IMR-90 (cell line): ENCODE data around the gene LRRC15. TPM values are rescaled to one million over a fixed set of nuclear protein-coding genes. Genes with fewer than 3 reads are reported as not detected.

Source experiments
- ATAC-seq: fragments of 200-7000 bp; cut with Tn5 transposase; 2 replicates; pipeline ENCODE4 v1.9.1; 2020; ENCODE audit warnings: low read depth, mild to moderate bottlenecking, moderate library complexity
- BruUV-seq: library from RNA; stranded (reverse); fragments of 400-500 nt; replicated peaks from 2 replicates; lab custom pipeline; 2021; lab: Mats Ljungman, UMichigan
- CTCF ChIA-PET: fragments of 300-600 bp; formaldehyde crosslinking; extraction: SDS; loops from one replicate; lab custom pipeline; 2021; ENCODE audit warnings: antibody characterized with exemption; lab: Yijun Ruan, JAX
- POLR2A ChIA-PET: fragments of 300-600 bp; sonication (Branson Sonifier 250); formaldehyde crosslinking; loops from one replicate; lab custom pipeline; 2022; ENCODE audit warnings: antibody characterized with exemption; ENCODE audit not compliant: unreplicated experiment; lab: Charles Lee
- DNase-seq: peaks from one replicate; pipeline ENCODE4 v3.0.0; 2013
- H2AFZ ChIP-seq: replicated peaks from 2 replicates; pipeline ENCODE3; 2013; ENCODE audit warnings: low read length, mild to moderate bottlenecking; ENCODE audit not compliant: poor library complexity
- H2AK5ac ChIP-seq: 2 replicates; pipeline ENCODE4 v1.6.1; 2013; ENCODE audit warnings: low read depth, low read length, inconsistent platforms
- H2AK9ac ChIP-seq: replicated peaks from 2 replicates; pipeline ENCODE3; 2013; ENCODE audit warnings: mild to moderate bottlenecking, low read depth, low read length, moderate library complexity; ENCODE audit not compliant: poor library complexity
- H2BK120ac ChIP-seq: 2 replicates; pipeline ENCODE4 v1.6.1; 2013; ENCODE audit warnings: low read depth, low read length, inconsistent platforms
- H2BK15ac ChIP-seq: 3 replicates; pipeline ENCODE4 v1.6.1; 2013; ENCODE audit warnings: low read depth, low read length, inconsistent platforms
- H2BK20ac ChIP-seq: 2 replicates; pipeline ENCODE4 v1.6.1; 2013; ENCODE audit warnings: low read depth, mild to moderate bottlenecking, inconsistent platforms, low read length, moderate library complexity
- H2BK5ac ChIP-seq: 2 replicates; pipeline ENCODE4 v1.6.1; 2013; ENCODE audit warnings: mild to moderate bottlenecking, low read depth, low read length, inconsistent platforms; ENCODE audit not compliant: poor library complexity, severe bottlenecking
- H3K14ac ChIP-seq: replicated peaks from 2 replicates; pipeline ENCODE4 v1.6.1; 2013; ENCODE audit warnings: low read depth, low read length, inconsistent platforms
- H3K18ac ChIP-seq: 2 replicates; pipeline ENCODE4 v1.6.1; 2013; ENCODE audit warnings: low read depth, low read length, control low read depth
- H3K23ac ChIP-seq: 2 replicates; pipeline ENCODE4 v1.6.1; 2013; ENCODE audit warnings: low read depth, low read length, inconsistent platforms
- H3K27ac ChIP-seq: 2 replicates; pipeline ENCODE4 v1.5.1; 2013; ENCODE audit warnings: mild to moderate bottlenecking, control low read depth, low read length; ENCODE audit not compliant: insufficient read depth
- H3K27me3 ChIP-seq: 2 replicates; pipeline ENCODE4 v1.6.1; 2013; ENCODE audit warnings: low read length; ENCODE audit not compliant: control insufficient read depth, insufficient read depth
- H3K36me3 ChIP-seq: 2 replicates; pipeline ENCODE4 v1.6.1; 2013; ENCODE audit warnings: low read length, mixed read lengths; ENCODE audit not compliant: control insufficient read depth, insufficient read depth
- H3K4ac ChIP-seq: 2 replicates; pipeline ENCODE4 v1.6.1; 2013; ENCODE audit warnings: low read depth, low read length, inconsistent platforms
- H3K4me1 ChIP-seq: 2 replicates; pipeline ENCODE4 v1.6.1; 2013; ENCODE audit warnings: low read length, mixed read lengths; ENCODE audit not compliant: control insufficient read depth, insufficient read depth
- H3K4me2 ChIP-seq: 2 replicates; pipeline ENCODE4 v1.6.1; 2013; ENCODE audit warnings: low read depth, mild to moderate bottlenecking, control low read depth, low read length, moderate library complexity
- H3K4me3 ChIP-seq: 2 replicates; pipeline ENCODE4 v1.5.1; 2013; ENCODE audit warnings: low read depth, mild to moderate bottlenecking, control low read depth, low read length, moderate library complexity; ENCODE audit not compliant: insufficient read depth
- H3K56ac ChIP-seq: 2 replicates; pipeline ENCODE4 v1.6.1; 2013; ENCODE audit warnings: low read length, inconsistent platforms; ENCODE audit not compliant: insufficient read depth; ENCODE audit errors: extremely low read depth
- H3K79me1 ChIP-seq, 2 experiments: 2 replicates each; pipeline ENCODE4 v1.6.1; 2013; ENCODE audit warnings: low read length in 2 of 2, inconsistent platforms in 1 of 2, low read depth in 1 of 2
- H3K9ac ChIP-seq: 2 replicates; pipeline ENCODE4 v1.6.1; 2013; ENCODE audit warnings: low read depth, low read length, control low read depth
- H3K9me1 ChIP-seq: 2 replicates; pipeline ENCODE4 v1.6.1; 2013; ENCODE audit warnings: low read length, inconsistent platforms; ENCODE audit not compliant: insufficient read depth
- H3K9me3 ChIP-seq: 2 replicates; pipeline ENCODE4 v1.6.1; 2013; ENCODE audit warnings: low read length; ENCODE audit not compliant: control insufficient read depth, insufficient read depth
- H4K20me1 ChIP-seq: 2 replicates; pipeline ENCODE4 v1.6.1; 2013; ENCODE audit warnings: low read length, inconsistent platforms; ENCODE audit not compliant: insufficient read depth
- H4K5ac ChIP-seq: 2 replicates; pipeline ENCODE4 v1.6.1; 2013; ENCODE audit warnings: mild to moderate bottlenecking, low read depth, low read length, control low read depth
- H4K8ac ChIP-seq, 2 experiments: 2 replicates each; pipeline ENCODE4 v1.6.1; 2013; ENCODE audit warnings: low read depth in 2 of 2, low read length in 2 of 2, control low read depth in 1 of 2, inconsistent platforms in 1 of 2
- H4K91ac ChIP-seq: 2 replicates; pipeline ENCODE4 v1.6.1; 2013; ENCODE audit warnings: low read depth, low read length, inconsistent platforms; ENCODE audit not compliant: insufficient read depth
- BHLHE40 ChIP-seq: fragments of 150-350 bp; IDR thresholded peaks from 2 replicates; pipeline ENCODE4 v1.6.1; 2016; ENCODE audit warnings: mild to moderate bottlenecking, low read depth, low read length
- FOS ChIP-seq: fragments of 150-350 bp; IDR thresholded peaks from 2 replicates; pipeline ENCODE4 v1.6.1; 2016; ENCODE audit warnings: low read depth, low read length
- MAZ ChIP-seq: IDR thresholded peaks from 2 replicates; pipeline ENCODE4 v1.6.1; 2012; ENCODE audit warnings: low read depth, mild to moderate bottlenecking, low read length, improper control_type of control experiment, moderate library complexity, borderline replicate concordance
- POLR2A ChIP-seq: IDR thresholded peaks from 2 replicates; pipeline ENCODE4 v1.6.1; 2012; ENCODE audit warnings: mild to moderate bottlenecking, low read depth, low read length
- RAD21 ChIP-seq: IDR thresholded peaks from 2 replicates; pipeline ENCODE4 v1.6.1; 2012; ENCODE audit warnings: low read length, improper control_type of control experiment
- WGBS, 2 experiments: methylation state at CpG; one replicate each; pipeline versions ENCODE4 v1.1.5 to v1.1.7; 2013; ENCODE audit warnings: missing lambda C conversion rate in 2 of 2; ENCODE audit not compliant: insufficient read length in 1 of 2; ENCODE audit errors: extremely low coverage in 2 of 2; 5-methylcytosine and 5-hydroxymethylcytosine counted together
- dilution Hi-C: fragments of 300-500 bp; cut with HindIII; formaldehyde crosslinking; loops from one replicate; pipeline ENCODE4 v1.14.3; 2018; ENCODE audit warnings: low sequenced_read_pairs; ENCODE audit not compliant: unreplicated experiment
- in situ Hi-C: fragments of 300-500 bp; cut with MboI; formaldehyde crosslinking; loops from 3 replicates; pipeline ENCODE4 v1.14.3; 2019; ENCODE audit warnings: low sequenced_read_pairs, inconsistent platforms, mixed read lengths
- intact Hi-C: fragments of 100-400 bp; cut with micrococcal nuclease; formaldehyde crosslinking; loops from 2 replicates; pipeline ENCODE4 v1.10.0; 2022
- polyA plus RNA-seq, 3 experiments: library from polyadenylated mRNA; depleted of rRNA; stranded (reverse); fragments of >200 nt; gene quantifications; 2 replicates each; pipeline ENCODE4 v1.2.3, GENCODE V29; 2012; ENCODE audit warnings: low replicate concordance in 1 of 3
- total RNA-seq: library from RNA; depleted of rRNA; stranded (reverse); fragments of >200 nt; gene quantifications from 2 replicates; pipeline ENCODE4 v1.2.3, GENCODE V29; 2012
- TF ChIP-seq, protein P1 (sequence below): fragments of 150-350 bp; IDR thresholded peaks from 2 replicates; pipeline ENCODE4 v1.6.1; 2016; ENCODE audit warnings: low read depth, mild to moderate bottlenecking, low read length, moderate library complexity, borderline replicate concordance

The LRRC15 gene
- total and polyA plus RNA-seq, 2 of the 4 experiments (the other 2 are of a cell fraction): 2.5 to 9.0 TPM

DNA sequence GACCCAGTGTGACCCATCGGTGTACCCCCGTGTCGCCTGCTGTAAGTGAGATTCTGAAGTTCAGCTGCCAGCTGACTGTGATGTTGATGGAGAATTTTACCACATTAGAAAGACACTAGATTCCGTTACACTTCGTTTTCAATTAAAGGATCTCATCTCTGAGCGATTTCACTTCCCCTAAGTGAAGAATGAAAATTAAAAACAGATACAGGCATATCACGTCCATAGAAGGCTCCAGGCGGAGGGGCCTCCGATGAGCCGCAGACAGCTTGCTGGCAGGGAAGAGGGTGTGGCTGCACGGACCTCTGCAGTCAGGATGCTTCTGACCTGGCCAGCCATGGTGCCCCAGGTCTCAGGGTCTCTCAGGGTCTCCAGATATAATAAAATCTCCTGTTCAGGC, 11.9 kb downstream of the LRRC15 start:
- CTCF ChIA-PET: interaction anchor here (2.3 kb wide), 1 partner anchor 14 kb away, joined by 9 read pairs; no protein-coding TSS in a partner anchor
- Histone ChIP-seq H3K9me3 (no peaks in the 10 kb centered on the region), H2BK120ac (no peak overlapping the region), H3K23ac (no peak overlapping the region), H2AK9ac (no peak overlapping the region), H2AFZ (no peak overlapping the region), H3K4me1 (no peaks in the 10 kb centered on the region), H3K27ac (no peak overlapping the region), H3K18ac (no peak overlapping the region), H3K79me1 (no peaks in the 10 kb centered on the region), H4K5ac (no peak overlapping the region), H3K4ac (no peak overlapping the region), H3K27me3 (peaks cover 17% of the 10 kb centered on the region), H3K14ac (no peak overlapping the region), H3K56ac (no peak overlapping the region), H4K91ac (no peak overlapping the region), H4K8ac (no peak overlapping the region), H2BK5ac (no peak overlapping the region), H2BK20ac (no peak overlapping the region), H3K36me3 (no peaks in the 10 kb centered on the region), H3K9me1 (peaks cover 11% of the 10 kb centered on the region), H2BK15ac (no peak overlapping the region), H3K4me2 (no peak overlapping the region), H2AK5ac (no peak overlapping the region), H4K20me1 (no peaks in the 10 kb centered on the region), H3K9ac (no peak overlapping the region), H3K4me3 (no peak overlapping the region)
- no CpG with 5 or more reads among the region's 11 CpGs for WGBS, 2 experiments
- no TSS peak for BruUV-seq
- intact Hi-C loops: no loop called here
- POLR2A ChIA-PET: no interaction called here
- dilution Hi-C loops: no loop called here
- in situ Hi-C loops: no loop called here
- DNase-seq (no peak), ATAC-seq (no peak)
- no peak for TF ChIP-seq POLR2A
- TF ChIP-seq RAD21: no peak
- TF ChIP-seq FOS: no peak
- TF ChIP-seq, protein P1, sequence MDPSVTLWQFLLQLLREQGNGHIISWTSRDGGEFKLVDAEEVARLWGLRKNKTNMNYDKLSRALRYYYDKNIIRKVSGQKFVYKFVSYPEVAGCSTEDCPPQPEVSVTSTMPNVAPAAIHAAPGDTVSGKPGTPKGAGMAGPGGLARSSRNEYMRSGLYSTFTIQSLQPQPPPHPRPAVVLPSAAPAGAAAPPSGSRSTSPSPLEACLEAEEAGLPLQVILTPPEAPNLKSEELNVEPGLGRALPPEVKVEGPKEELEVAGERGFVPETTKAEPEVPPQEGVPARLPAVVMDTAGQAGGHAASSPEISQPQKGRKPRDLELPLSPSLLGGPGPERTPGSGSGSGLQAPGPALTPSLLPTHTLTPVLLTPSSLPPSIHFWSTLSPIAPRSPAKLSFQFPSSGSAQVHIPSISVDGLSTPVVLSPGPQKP: no peak
- no peak for TF ChIP-seq MAZ
- no peak for TF ChIP-seq BHLHE40
